ENCODE results near the gene SHF. TPM values are rescaled to one million over a fixed set of nuclear protein-coding genes. Genes with fewer than 3 reads are reported as not detected.

The SHF gene
- total RNA-seq, 1 experiment from 2014 or later: 21.7 TPM

- Mint-ChIP-seq H3K27ac (peak overlapping the region in 1 of 3 experiments; percentile 57; a peak in 1 of 7 replicates), H3K27me3 (ENCODE audit: low read depth) (peaks cover 15% of the 10 kb centered on the region; the same call in 1 of the 2 replicates), H3K4me3 (no peak overlapping the region), H3K9me3 (no peaks in the 10 kb centered on the region; a peak in 1 of 5 replicates), H3K4me1 (peaks cover 26 to 39% of the 10 kb centered on the region in 2 experiments), H3K36me3 (ENCODE audit: insufficient read depth in 1 of 3, low read depth in 3 of 3) (no peaks in the 10 kb centered on the region)
- H4K91ac ChIP-seq (ENCODE audit: insufficient read length, low read depth, low read length): no peak overlapping the region
- no peak overlapping the region for H2BK15ac ChIP-seq (ENCODE audit: low read depth, low read length)
- no peaks in the 10 kb centered on the region for H3K23me2 ChIP-seq (ENCODE audit: insufficient read length, low read depth, low read length, poor library complexity, severe bottlenecking)
- H2AFZ ChIP-seq (ENCODE audit: low read length): no peak overlapping the region
- no peak overlapping the region for H2BK120ac ChIP-seq (ENCODE audit: low read depth, low read length, poor library complexity, severe bottlenecking)
- no peak overlapping the region for H3K23ac ChIP-seq (ENCODE audit: insufficient read length, low read depth, low read length)
- no peak overlapping the region for H3K56ac ChIP-seq (ENCODE audit: insufficient read length, low read depth, low read length)
- TF ChIP-seq, protein P1, sequence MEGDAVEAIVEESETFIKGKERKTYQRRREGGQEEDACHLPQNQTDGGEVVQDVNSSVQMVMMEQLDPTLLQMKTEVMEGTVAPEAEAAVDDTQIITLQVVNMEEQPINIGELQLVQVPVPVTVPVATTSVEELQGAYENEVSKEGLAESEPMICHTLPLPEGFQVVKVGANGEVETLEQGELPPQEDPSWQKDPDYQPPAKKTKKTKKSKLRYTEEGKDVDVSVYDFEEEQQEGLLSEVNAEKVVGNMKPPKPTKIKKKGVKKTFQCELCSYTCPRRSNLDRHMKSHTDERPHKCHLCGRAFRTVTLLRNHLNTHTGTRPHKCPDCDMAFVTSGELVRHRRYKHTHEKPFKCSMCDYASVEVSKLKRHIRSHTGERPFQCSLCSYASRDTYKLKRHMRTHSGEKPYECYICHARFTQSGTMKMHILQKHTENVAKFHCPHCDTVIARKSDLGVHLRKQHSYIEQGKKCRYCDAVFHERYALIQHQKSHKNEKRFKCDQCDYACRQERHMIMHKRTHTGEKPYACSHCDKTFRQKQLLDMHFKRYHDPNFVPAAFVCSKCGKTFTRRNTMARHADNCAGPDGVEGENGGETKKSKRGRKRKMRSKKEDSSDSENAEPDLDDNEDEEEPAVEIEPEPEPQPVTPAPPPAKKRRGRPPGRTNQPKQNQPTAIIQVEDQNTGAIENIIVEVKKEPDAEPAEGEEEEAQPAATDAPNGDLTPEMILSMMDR (conservative IDR thresholded peaks at IDR 0.05): no peak
- peaks cover 2% of the 10 kb centered on the region; the same call in 1 of the 2 replicates for H3K4me1 ChIP-seq (ENCODE audit: insufficient read depth, low read length)
- H2AK5ac ChIP-seq (ENCODE audit: insufficient read length, low read length): no peak overlapping the region
- no peak overlapping the region for H3T11ph ChIP-seq (ENCODE audit: low read length)
- no peaks in the 10 kb centered on the region for H3K79me2 ChIP-seq (ENCODE audit: insufficient read depth, low read length)
- H2BK20ac ChIP-seq (ENCODE audit: low read depth, low read length, poor library complexity, severe bottlenecking): no peak overlapping the region
- no peaks in the 10 kb centered on the region for H3K79me1 ChIP-seq (ENCODE audit: insufficient read depth, low read depth, low read length, poor library complexity, severe bottlenecking)
- no peak overlapping the region for H3K4ac ChIP-seq (ENCODE audit: low read depth, low read length)
- H3K4me2 ChIP-seq (ENCODE audit: insufficient read depth, insufficient read length, low read length): no peak overlapping the region
- no peaks in the 10 kb centered on the region for H3K9me3 ChIP-seq (ENCODE audit: control insufficient read depth, low read depth, low read length)
- no peak overlapping the region for H3K18ac ChIP-seq (ENCODE audit: insufficient read length, low read depth, low read length)
- H3K27me3 ChIP-seq (ENCODE audit: insufficient read depth, low read length): no peaks in the 10 kb centered on the region
- no peak overlapping the region for H2BK5ac ChIP-seq (ENCODE audit: insufficient read length, low read length)
- no peak overlapping the region for H3K27ac ChIP-seq (ENCODE audit: insufficient read length, low read depth, low read length)
- WGBS (ENCODE audit: extremely low coverage, insufficient read length, low lambda C conversion rate): no CpG with 5 or more reads among the region's 14 CpGs
- H3K9ac ChIP-seq (ENCODE audit: extremely low read depth, insufficient read length, low read length): no peak overlapping the region
- H4K20me1 ChIP-seq (ENCODE audit: control insufficient read depth, insufficient read depth, insufficient read length): no peaks in the 10 kb centered on the region
- H4K8ac ChIP-seq (replicated peaks; ENCODE audit: insufficient read length, low read depth, low read length): no peak overlapping the region
- no peak overlapping the region for H2BK12ac ChIP-seq (ENCODE audit: insufficient read length, low read depth, low read length)
- no peak overlapping the region for H3K14ac ChIP-seq (ENCODE audit: insufficient read depth, low read length)
- no peak for DNase-seq
- H4K5ac ChIP-seq (ENCODE audit: insufficient read length, low read depth, low read length): no peak overlapping the region
Observed at GRCh38 chr15:45161666-45162065, 26.1 kb downstream of the SHF start.
